ENCODE results near the gene OR1M1.

GRCh38 chr19:9140159-9140874 is 53.5 kb downstream of the OR1M1 start, which contains the start of gene ZNF317:
- TF ChIP-seq CTCF (IDR thresholded peaks at IDR 0.05) (no peak), POLR2A (IDR thresholded peaks at IDR 0.05) (peak; percentile 56)
